ENCODE results near the gene CNN2. TPM values are rescaled to one million over a fixed set of nuclear protein-coding genes. Genes with fewer than 3 reads are reported as not detected.

Gene CNN2
- total and polyA plus RNA-seq, 2 of the 13 experiments (the other 11 are each of a cell fraction or from before 2014, with no cell fraction given): 63.6 to 70.0 TPM

- TF ChIP-seq SP4 (CRISPR knock-in tag; IDR thresholded peaks at IDR 0.05): no peak
- TF ChIP-seq ZBTB33 (CRISPR knock-in tag; IDR thresholded peaks at IDR 0.05): peak; percentile 57
- TF ChIP-seq ZNF788 (CRISPR knock-in tag; IDR thresholded peaks at IDR 0.05; ENCODE audit: borderline replicate concordance): no peak
- no peak for TF ChIP-seq IKZF5 (CRISPR knock-in tag; IDR thresholded peaks at IDR 0.05)
- peak in 1 of 2 experiments; percentile 50; a peak in 2 of 4 replicates for TF ChIP-seq POLR2A (IDR thresholded peaks at IDR 0.05; ENCODE audit: insufficient read depth in 1 of 2, low read depth in 2 of 2, low read length in 2 of 2)
Measured at GRCh38 chr19:1063909-1064660, 37.7 kb downstream of the CNN2 start (continued).

- no peaks in the 10 kb centered on the region for H3K27me3 ChIP-seq (ENCODE audit: control insufficient read depth in 1 of 2, insufficient read depth in 2 of 2, low read length in 2 of 2)
- peaks cover 37% of the 10 kb centered on the region for H3K4me1 ChIP-seq (ENCODE audit: insufficient read depth, low read length)
- intact Hi-C loops (cut with micrococcal nuclease; ENCODE audit: unreplicated experiment): no loop called here
- peak overlapping the region in 2 of 3 experiments; percentile 33 to 78; a peak in 4 of 6 replicates for H3K4me3 ChIP-seq (replicated peaks in 1 of 3; ENCODE audit: insufficient read depth in 1 of 3, low read depth in 2 of 3, low read length in 3 of 3)
- H3K9ac ChIP-seq (ENCODE audit: insufficient read depth, low read depth, low read length): no peak overlapping the region
- WGBS (ENCODE audit: low lambda C conversion rate): 52% methylated on average over 43 of the region's 60 CpGs
- no peak for FAIRE-seq
- peak; percentile 53 for ATAC-seq
- BruUV-seq (replicated peaks): no TSS peak
- H3K4me2 ChIP-seq (ENCODE audit: low read depth, low read length): peak overlapping the region; percentile 86
- no peaks in the 10 kb centered on the region for H3K79me2 ChIP-seq (ENCODE audit: insufficient read depth, low read length)
- no peak overlapping the region for H2AFZ ChIP-seq (ENCODE audit: low read length)
- H4K20me1 ChIP-seq (ENCODE audit: insufficient read depth, low read length): no peaks in the 10 kb centered on the region
- ChIA-PET POLR2A (interaction anchor here (0.6 to 2.7 kb wide), 10 partner anchors 11 to 43 kb away, joined by 3 to 10 read pairs (median 4); partner anchors contain the start of genes ABCA7 and RNU6-2), CTCF (ENCODE audit: low intra/inter-chr PET ratio, low total read pairs) (no interaction called here)
- DNase-seq (ENCODE audit: low spot score): no peak
- peak overlapping the region; percentile 6 for H3K27ac ChIP-seq (ENCODE audit: extremely low read length, insufficient read depth, low read length)
- in situ Hi-C loops (cut with HindIII; ENCODE audit: extremely low pct_ligation_motif_present, low pct_unique_long_range_greater_than_20kb): loop anchor here (5.0 kb wide), 1 partner anchor 37 kb away; the partner anchor contains the start of gene GPX4
- no peaks in the 10 kb centered on the region for H3K36me3 ChIP-seq (replicated peaks in 1 of 2; ENCODE audit: control insufficient read depth in 1 of 2, insufficient read depth in 2 of 2, low read length in 2 of 2)
- H3K9me3 ChIP-seq (ENCODE audit: low read length): no peaks in the 10 kb centered on the region
- TF ChIP-seq ATF2 (CRISPR knock-in tag; IDR thresholded peaks at IDR 0.05) (0 out of 2 replicates have a peak, but pooled peaks have one; percentile 21), THAP8 (CRISPR knock-in tag; IDR thresholded peaks at IDR 0.05; ENCODE audit: borderline replicate concordance) (no peak), HES4 (CRISPR knock-in tag; IDR thresholded peaks at IDR 0.05; ENCODE audit: borderline replicate concordance) (peak; percentile 51; the same call in 1 of the 2 replicates), WIZ (CRISPR knock-in tag; IDR thresholded peaks at IDR 0.05) (no peak; the same call in 1 of the 2 replicates), YEATS4 (CRISPR knock-in tag; IDR thresholded peaks at IDR 0.05; ENCODE audit: borderline replicate concordance) (peak; percentile 45; the same call in 1 of the 2 replicates), ZNF891 (CRISPR knock-in tag; IDR thresholded peaks at IDR 0.05) (peak; percentile 22; the same call in 1 of the 2 replicates), MXI1 (IDR thresholded peaks at IDR 0.05; ENCODE audit: borderline replicate concordance, low read depth, low read length) (peak; percentile 53; the same call in 1 of the 3 replicates), MXD3 (CRISPR knock-in tag; IDR thresholded peaks at IDR 0.05) (peak; percentile 69; the same call in 1 of the 2 replicates)
Measured at GRCh38 chr19:1064661-1065605, 38.5 kb downstream of the CNN2 start.

All from HepG2 (cell line).